Loucy (cell line): ENCODE measurements around the gene RAD50.

ENCODE experiments used
- H2AFZ ChIP-seq: fragments of 200-600 bp; sonication (generic); 2 replicates; pipeline ENCODE4 v1.6.0; 2016; ENCODE audit warnings: antibody characterized with exemption, mild to moderate bottlenecking, low read length, moderate library complexity
- H3F3A ChIP-seq: fragments of 200-600 bp; 2 replicates; pipeline ENCODE4 v1.6.0; 2016; ENCODE audit warnings: antibody characterized with exemption, low read depth, mild to moderate bottlenecking
- H3K27me3 ChIP-seq: fragments of 200-600 bp; sonication (generic); 2 replicates; pipeline ENCODE4 v1.6.1; 2014; ENCODE audit warnings: low read length, mild to moderate bottlenecking; ENCODE audit not compliant: insufficient read depth, poor library complexity, severe bottlenecking
- H3K36me3 ChIP-seq: fragments of 200-600 bp; sonication (generic); 2 replicates; pipeline ENCODE4 v1.6.1; 2016; ENCODE audit warnings: low read length; ENCODE audit not compliant: insufficient read depth
- H3K4me1 ChIP-seq: fragments of 200-600 bp; sonication (generic); 2 replicates; pipeline ENCODE4 v1.5.1; 2014; ENCODE audit warnings: low read length, mild to moderate bottlenecking; ENCODE audit not compliant: insufficient read depth, poor library complexity, severe bottlenecking
- H3K4me2 ChIP-seq: fragments of 200-600 bp; sonication (generic); 2 replicates; pipeline ENCODE4 v1.6.0; 2014; ENCODE audit warnings: antibody characterized with exemption, low read length, low read depth, mild to moderate bottlenecking; ENCODE audit not compliant: poor library complexity, severe bottlenecking
- H3K4me3 ChIP-seq: fragments of 200-600 bp; sonication (generic); 2 replicates; pipeline ENCODE4 v1.5.1; 2014; ENCODE audit warnings: low read length, mild to moderate bottlenecking, mixed read lengths; ENCODE audit not compliant: poor library complexity, severe bottlenecking
- H3K79me2 ChIP-seq: fragments of 200-600 bp; sonication (generic); 2 replicates; pipeline ENCODE4 v1.6.1; 2014; ENCODE audit warnings: low read length; ENCODE audit not compliant: insufficient read depth
- H3K9ac ChIP-seq: fragments of 200-600 bp; sonication (generic); 2 replicates; pipeline ENCODE4 v1.6.0; 2014; ENCODE audit warnings: mild to moderate bottlenecking, low read depth, low read length, moderate library complexity; ENCODE audit not compliant: poor library complexity, severe bottlenecking
- H3K9me2 ChIP-seq: fragments of 200-600 bp; sonication (generic); replicated peaks from 2 replicates; pipeline ENCODE4 v1.6.1; 2016; ENCODE audit warnings: low read depth, low read length, mixed read lengths
- H3K9me3 ChIP-seq: fragments of 200-600 bp; sonication (generic); 2 replicates; pipeline ENCODE4 v1.6.1; 2014; ENCODE audit warnings: mild to moderate bottlenecking, antibody characterized with exemption, low read length, low read depth; ENCODE audit not compliant: insufficient read depth
- H4K20me1 ChIP-seq: fragments of 200-600 bp; sonication (generic); 2 replicates; pipeline ENCODE4 v1.6.0; 2014; ENCODE audit warnings: antibody characterized with exemption, low read length, mild to moderate bottlenecking; ENCODE audit not compliant: insufficient read depth, poor library complexity, severe bottlenecking
- CTCF ChIP-seq: fragments of 200-600 bp; sonication (generic); conservative IDR thresholded peaks from 2 replicates; pipeline ENCODE4 v1.5.1; 2014; ENCODE audit warnings: mild to moderate bottlenecking, antibody characterized with exemption, low read length
- EZH2phosphoT487 ChIP-seq: fragments of 200-600 bp; IDR thresholded peaks from 2 replicates; pipeline ENCODE4 v1.6.1; 2018; ENCODE audit warnings: antibody characterized with exemption, mild to moderate bottlenecking, moderate library complexity, borderline replicate concordance

Gene RAD50

GRCh38 chr5:132528021-132528420 is 28.8 kb upstream of the RAD50 start:
- TF ChIP-seq EZH2phosphoT487 (no peak), CTCF (no peak)
- no peaks in the 10 kb centered on the region for H4K20me1 ChIP-seq
- H3K36me3 ChIP-seq = no peaks in the 10 kb centered on the region
- no peak overlapping the region for H3K9ac ChIP-seq
- no peaks in the 10 kb centered on the region for H3F3A ChIP-seq
- H3K79me2 ChIP-seq = no peaks in the 10 kb centered on the region
- H2AFZ ChIP-seq = no peak overlapping the region
- H3K4me1 ChIP-seq = peaks cover 18% of the 10 kb centered on the region
- H3K27me3 ChIP-seq = no peaks in the 10 kb centered on the region
- no peaks in the 10 kb centered on the region for H3K9me3 ChIP-seq
- H3K4me3 ChIP-seq = no peak overlapping the region
- no peak overlapping the region for H3K4me2 ChIP-seq
- no peaks in the 10 kb centered on the region for H3K9me2 ChIP-seq

GRCh38 chr5:132528866-132529634 is 27.7 kb upstream of the RAD50 start:
- H3K4me2 ChIP-seq = peak overlapping the region; percentile 54
- H2AFZ ChIP-seq = no peak overlapping the region
- H3K4me1 ChIP-seq = peaks cover 18% of the 10 kb centered on the region

GRCh38 chr5:132530946-132531345 is 25.8 kb upstream of the RAD50 start:
- TF ChIP-seq EZH2phosphoT487 (no peak), CTCF (no peak)
- Histone ChIP-seq H3F3A (no peaks in the 10 kb centered on the region), H3K4me2 (no peak overlapping the region), H3K4me3 (no peak overlapping the region), H4K20me1 (no peaks in the 10 kb centered on the region), H2AFZ (no peak overlapping the region), H3K9me3 (no peaks in the 10 kb centered on the region), H3K27me3 (no peaks in the 10 kb centered on the region), H3K9ac (no peak overlapping the region), H3K36me3 (no peaks in the 10 kb centered on the region), H3K9me2 (no peaks in the 10 kb centered on the region), H3K4me1 (peaks cover 18% of the 10 kb centered on the region), H3K79me2 (no peaks in the 10 kb centered on the region)

More at GRCh38 chr5:132528866-132529634, 27.7 kb upstream of the RAD50 start:
- Histone ChIP-seq H4K20me1 (no peaks in the 10 kb centered on the region), H3K9me2 (no peaks in the 10 kb centered on the region), H3K9me3 (no peaks in the 10 kb centered on the region), H3K27me3 (no peaks in the 10 kb centered on the region), H3F3A (no peaks in the 10 kb centered on the region), H3K4me3 (peak overlapping the region; percentile 6), H3K36me3 (no peaks in the 10 kb centered on the region), H3K79me2 (no peaks in the 10 kb centered on the region), H3K9ac (no peak overlapping the region)
- TF ChIP-seq CTCF = no peak
- no peak for TF ChIP-seq EZH2phosphoT487
